AG09309 (cell line): ENCODE data around the gene KIDINS220.

Experiments used
- DNase-seq: peaks from one replicate; pipeline ENCODE4 v3.0.0-alpha.2; 2010; ENCODE audit warnings: low read depth
- H3K4me3 ChIP-seq: 2 replicates; pipeline ENCODE4 v1.5.1; 2011; ENCODE audit warnings: mild to moderate bottlenecking, low read depth, low read length, moderate library complexity; ENCODE audit not compliant: control insufficient read depth
- CTCF ChIP-seq: IDR thresholded peaks from 2 replicates; pipeline ENCODE4 v1.5.1; 2011; ENCODE audit warnings: mild to moderate bottlenecking, low read depth, low read length, inconsistent platforms; ENCODE audit not compliant: insufficient read depth, control insufficient read depth; ENCODE audit errors: missing control alignments

Gene KIDINS220

GRCh38 chr2:8714971-8715370, 122.4 kb downstream of the KIDINS220 start:
- no peak overlapping the region for H3K4me3 ChIP-seq
- TF ChIP-seq CTCF = no peak
- DNase-seq = no peak

GRCh38 chr2:8714283-8714682, 123.1 kb downstream of the KIDINS220 start:
- DNase-seq = no peak
- TF ChIP-seq CTCF = no peak
- H3K4me3 ChIP-seq = no peak overlapping the region

- no peak for DNase-seq
- no peak for TF ChIP-seq CTCF
- no peak overlapping the region for H3K4me3 ChIP-seq
Observed at GRCh38 chr2:8710951-8711350, 126.5 kb downstream of the KIDINS220 start.

GRCh38 chr2:8709611-8710010, 127.8 kb downstream of the KIDINS220 start:
- no peak overlapping the region for H3K4me3 ChIP-seq
- no peak for DNase-seq
- TF ChIP-seq CTCF = no peak

GRCh38 chr2:8704906-8705305, 132.5 kb downstream of the KIDINS220 start:
- no peak for DNase-seq
- no peak for TF ChIP-seq CTCF
- H3K4me3 ChIP-seq = no peak overlapping the region

GRCh38 chr2:8701681-8702379, 135.6 kb downstream of the KIDINS220 start:
- DNase-seq = no peak
- no peak for TF ChIP-seq CTCF
- H3K4me3 ChIP-seq = no peak overlapping the region
